IPS-18a (cell line): Measurements from ENCODE around the gene PLCD4.

Experiments used
- H3K27ac ChIP-seq: one replicate; pipeline ENCODE4 v1.5.1; 2013; ENCODE audit warnings: low read length
- H3K27me3 ChIP-seq: one replicate; pipeline ENCODE4 v1.6.1; 2013; ENCODE audit warnings: mild to moderate bottlenecking, low read length; ENCODE audit not compliant: control insufficient read depth, insufficient read depth
- H3K36me3 ChIP-seq: one replicate; pipeline ENCODE4 v1.6.1; 2013; ENCODE audit warnings: low read depth, low read length; ENCODE audit not compliant: control insufficient read depth
- H3K4me1 ChIP-seq: one replicate; pipeline ENCODE4 v1.6.1; 2013; ENCODE audit warnings: low read depth, low read length; ENCODE audit not compliant: control insufficient read depth
- H3K4me3 ChIP-seq: one replicate; pipeline ENCODE4 v1.5.1; 2013; ENCODE audit warnings: low read length
- H3K9ac ChIP-seq: one replicate; pipeline ENCODE4 v1.6.1; 2013; ENCODE audit warnings: mild to moderate bottlenecking, low read length, moderate library complexity
- H3K9me3 ChIP-seq: one replicate; pipeline ENCODE4 v1.6.1; 2013; ENCODE audit warnings: low read depth, low read length; ENCODE audit not compliant: control insufficient read depth

PLCD4 gene

DNA sequence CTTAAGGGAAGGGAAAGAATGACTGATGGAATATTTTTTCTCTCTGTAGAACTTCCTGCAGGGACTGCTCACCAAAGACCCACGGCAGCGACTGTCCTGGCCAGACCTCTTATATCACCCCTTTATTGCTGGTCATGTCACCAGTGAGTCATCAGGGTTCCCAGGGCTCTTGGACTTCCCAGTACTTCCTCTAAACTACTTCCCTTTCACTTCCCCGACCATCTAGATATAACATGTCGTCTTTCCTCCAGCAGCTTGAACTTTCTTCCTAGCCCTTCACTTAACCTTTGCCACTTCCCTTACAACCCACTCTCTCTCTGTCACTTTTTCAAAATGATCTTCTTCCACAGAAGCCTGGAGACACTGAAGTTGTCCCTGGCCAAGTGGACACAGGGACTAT lies 71.4 kb downstream of the PLCD4 start:
- Histone ChIP-seq H3K27me3 (no peaks in the 10 kb centered on the region), H3K36me3 (peaks cover 22% of the 10 kb centered on the region), H3K4me1 (no peaks in the 10 kb centered on the region), H3K27ac (no peak overlapping the region), H3K9me3 (no peaks in the 10 kb centered on the region), H3K4me3 (no peak overlapping the region), H3K9ac (no peak overlapping the region)

DNA sequence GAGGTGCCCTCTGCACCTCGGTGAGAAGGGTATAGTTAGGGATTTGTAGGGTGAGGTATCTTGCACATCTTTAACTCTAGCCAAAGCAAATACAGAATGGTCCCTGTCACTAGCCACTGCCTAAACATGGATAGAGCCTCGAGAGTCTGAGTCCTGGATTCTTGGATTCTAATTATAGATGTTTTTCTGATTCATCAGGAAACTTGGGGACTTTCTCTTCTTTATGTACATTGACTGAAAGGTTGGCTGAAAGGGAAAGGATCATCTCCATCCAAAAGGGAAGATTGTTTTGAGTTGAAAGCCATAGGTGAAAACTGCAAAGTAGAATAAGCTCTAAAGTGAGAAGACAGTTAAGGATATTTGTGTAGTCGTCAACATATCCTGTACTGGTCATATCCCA lies 72.4 kb downstream of the PLCD4 start:
- Histone ChIP-seq H3K36me3 (peaks cover 22% of the 10 kb centered on the region), H3K27ac (no peak overlapping the region), H3K9me3 (no peaks in the 10 kb centered on the region), H3K4me1 (no peaks in the 10 kb centered on the region), H3K4me3 (no peak overlapping the region), H3K27me3 (no peaks in the 10 kb centered on the region), H3K9ac (no peak overlapping the region)
